ENCODE results near the gene GPR83.
"Not testable (repeated sequence)": the region's sequence is repeated elsewhere in the genome, so short reads cannot be mapped to it uniquely, and the experiment has no call there.

- TF ChIP-seq CTCF, POLR2A (IDR thresholded peaks at IDR 0.05): not testable (repeated sequence)
Observed at GRCh38 chr11:94346311-94346710, 54.9 kb downstream of the GPR83 start.
